ENCODE data around the gene THADA.

The THADA gene

DNA sequence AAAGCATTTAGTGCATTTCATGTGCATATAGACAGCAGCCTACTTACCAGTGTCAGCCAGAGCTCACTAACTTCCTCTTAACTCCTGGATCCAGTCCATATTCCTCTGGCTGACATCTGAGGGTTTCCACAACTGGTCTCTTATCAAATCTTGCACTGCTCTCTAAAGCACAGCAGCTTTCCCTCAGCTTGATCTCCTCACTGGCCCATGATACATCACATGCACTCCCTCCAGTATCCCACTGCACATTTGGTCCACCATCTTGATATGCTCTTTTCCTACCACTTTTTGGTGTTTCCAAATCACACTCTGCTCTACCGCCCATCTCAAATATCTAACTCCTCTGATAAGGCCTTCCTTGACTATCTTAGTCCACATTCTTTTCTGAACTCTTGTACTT, 264.4 kb downstream of the THADA start:
- DNase-seq (ENCODE audit: low read depth, low spot score), result no peak
- H3K36me3 ChIP-seq (ENCODE audit: insufficient read depth, insufficient read length, low read length), result no peaks in the 10 kb centered on the region
- no peak overlapping the region for H3K4me3 ChIP-seq (ENCODE audit: insufficient read length, low read depth)
- no peaks in the 10 kb centered on the region for H3K4me1 ChIP-seq (ENCODE audit: insufficient read depth, insufficient read length)
- TF ChIP-seq YY1 (IDR thresholded peaks at IDR 0.05; ENCODE audit: insufficient read depth, insufficient read length) (no peak), SUZ12 (IDR thresholded peaks at IDR 0.05; ENCODE audit: extremely low read depth, insufficient read depth, insufficient read length) (no peak), ZNF274 (IDR thresholded peaks at IDR 0.05; ENCODE audit: low read depth, low read length) (no peak)
- no peaks in the 10 kb centered on the region for H3K9me3 ChIP-seq (ENCODE audit: insufficient read depth, low read length)
- H3K27me3 ChIP-seq (ENCODE audit: insufficient read depth, insufficient read length), result no peaks in the 10 kb centered on the region
- no peak overlapping the region for H3K9ac ChIP-seq (ENCODE audit: insufficient read length, low read depth)

DNA sequence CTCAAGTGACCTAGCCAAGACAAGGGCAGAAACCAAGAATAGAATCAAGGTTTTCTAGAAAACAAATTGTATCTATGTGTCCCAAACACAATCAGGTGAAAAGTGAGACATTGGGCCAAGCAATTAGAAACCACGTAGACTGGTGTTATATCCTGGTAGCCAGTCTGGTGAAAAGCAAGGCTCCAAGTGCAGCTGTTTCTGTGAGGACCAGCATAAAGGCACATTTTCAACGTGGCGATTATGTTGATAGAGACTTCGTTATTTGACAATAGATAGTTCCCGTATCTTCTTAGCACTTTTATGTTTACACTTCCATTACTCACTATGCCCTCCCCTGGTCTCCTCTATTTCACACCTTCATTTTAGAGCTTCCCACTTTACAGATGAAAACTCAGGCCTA, 266.2 kb downstream of the THADA start:
- no peak for TF ChIP-seq YY1 (IDR thresholded peaks at IDR 0.05; ENCODE audit: insufficient read depth, insufficient read length)
- TF ChIP-seq ZNF274 (IDR thresholded peaks at IDR 0.05; ENCODE audit: low read depth, low read length), result no peak
- no peak for TF ChIP-seq SUZ12 (IDR thresholded peaks at IDR 0.05; ENCODE audit: extremely low read depth, insufficient read depth, insufficient read length)
- Histone ChIP-seq H3K36me3 (ENCODE audit: insufficient read depth, insufficient read length, low read length) (no peaks in the 10 kb centered on the region), H3K9me3 (ENCODE audit: insufficient read depth, low read length) (no peaks in the 10 kb centered on the region), H3K9ac (ENCODE audit: insufficient read length, low read depth) (no peak overlapping the region), H3K27me3 (ENCODE audit: insufficient read depth, insufficient read length) (no peaks in the 10 kb centered on the region), H3K4me3 (ENCODE audit: insufficient read length, low read depth) (no peak overlapping the region), H3K4me1 (ENCODE audit: insufficient read depth, insufficient read length) (no peaks in the 10 kb centered on the region)
- DNase-seq (ENCODE audit: low read depth, low spot score), result no peak

DNA sequence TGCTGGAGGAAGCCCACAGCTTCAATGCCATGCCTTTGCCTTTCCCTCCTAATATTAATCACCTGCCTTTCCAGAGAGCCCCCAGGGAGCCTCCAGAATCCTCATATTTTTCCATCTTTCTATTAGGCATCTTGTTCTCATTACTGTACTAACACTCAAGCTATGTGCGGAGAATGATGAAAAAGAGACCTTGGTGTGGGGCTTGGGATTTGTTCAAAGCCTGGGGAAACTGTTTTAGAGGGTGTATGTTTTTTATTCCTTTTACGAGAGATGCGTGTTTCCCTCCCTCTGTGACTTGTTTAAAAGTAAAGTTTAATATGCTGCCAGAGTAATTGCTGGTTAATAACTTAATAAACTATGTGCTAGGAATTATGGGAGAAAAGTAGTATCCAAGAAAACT, 267.0 kb downstream of the THADA start:
- H3K4me1 ChIP-seq (ENCODE audit: insufficient read depth, insufficient read length), result no peaks in the 10 kb centered on the region
- H3K4me3 ChIP-seq (ENCODE audit: insufficient read length, low read depth), result no peak overlapping the region
- H3K9ac ChIP-seq (ENCODE audit: insufficient read length, low read depth), result no peak overlapping the region
- H3K9me3 ChIP-seq (ENCODE audit: insufficient read depth, low read length), result no peaks in the 10 kb centered on the region
- H3K27me3 ChIP-seq (ENCODE audit: insufficient read depth, insufficient read length), result no peaks in the 10 kb centered on the region
- TF ChIP-seq ZNF274 (IDR thresholded peaks at IDR 0.05; ENCODE audit: low read depth, low read length) (no peak), SUZ12 (IDR thresholded peaks at IDR 0.05; ENCODE audit: extremely low read depth, insufficient read depth, insufficient read length) (no peak), YY1 (IDR thresholded peaks at IDR 0.05; ENCODE audit: insufficient read depth, insufficient read length) (no peak)
- no peak for DNase-seq (ENCODE audit: low read depth, low spot score)
- H3K36me3 ChIP-seq (ENCODE audit: insufficient read depth, insufficient read length, low read length), result no peaks in the 10 kb centered on the region

DNA sequence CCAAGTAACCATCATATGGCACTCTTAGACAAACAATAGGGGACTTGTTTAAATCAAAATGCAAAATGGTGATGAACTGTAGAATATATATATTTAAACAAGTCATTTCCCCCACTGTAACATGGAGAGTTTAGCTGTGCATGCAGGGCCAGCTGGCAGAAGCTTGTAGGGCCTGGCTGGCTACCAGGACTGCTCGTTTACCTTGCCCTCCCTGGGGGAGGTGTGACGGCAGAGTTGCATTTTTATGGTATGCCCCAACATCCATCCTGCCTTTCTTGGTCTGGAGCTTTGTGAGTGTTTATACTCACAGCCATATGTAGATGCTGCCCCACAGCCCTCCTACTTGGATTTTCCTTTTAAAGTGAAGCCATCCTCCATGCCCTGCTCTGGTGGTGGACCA, 267.7 kb downstream of the THADA start:
- no peak overlapping the region for H3K4me3 ChIP-seq (ENCODE audit: insufficient read length, low read depth)
- H3K9me3 ChIP-seq (ENCODE audit: insufficient read depth, low read length), result no peaks in the 10 kb centered on the region
- H3K9ac ChIP-seq (ENCODE audit: insufficient read length, low read depth), result no peak overlapping the region
- no peaks in the 10 kb centered on the region for H3K4me1 ChIP-seq (ENCODE audit: insufficient read depth, insufficient read length)
- no peaks in the 10 kb centered on the region for H3K36me3 ChIP-seq (ENCODE audit: insufficient read depth, insufficient read length, low read length)
- DNase-seq (ENCODE audit: low read depth, low spot score), result no peak
- no peak for TF ChIP-seq ZNF274 (IDR thresholded peaks at IDR 0.05; ENCODE audit: low read depth, low read length)
- H3K27me3 ChIP-seq (ENCODE audit: insufficient read depth, insufficient read length), result no peaks in the 10 kb centered on the region

DNA sequence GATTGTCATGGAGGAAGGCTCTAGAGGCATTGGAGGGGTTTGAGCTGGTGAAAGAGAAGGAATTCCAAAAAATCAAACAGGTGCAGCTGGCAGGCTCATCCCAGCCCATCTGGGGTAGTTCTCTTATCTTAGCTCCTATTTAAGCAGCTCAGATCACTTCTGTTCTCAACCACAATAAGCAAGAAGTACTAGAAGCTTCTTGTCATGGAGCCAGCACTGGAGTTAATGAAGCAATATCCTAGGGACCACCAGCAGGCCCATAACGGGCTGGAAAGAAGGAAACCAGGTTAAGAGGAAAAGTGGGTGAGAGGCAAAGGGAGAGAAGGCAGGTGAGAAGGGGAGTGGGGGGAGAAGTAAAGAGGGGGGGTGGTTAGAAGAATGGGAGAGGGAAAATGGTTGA, 268.7 kb downstream of the THADA start:
- no peak overlapping the region for H3K4me3 ChIP-seq (ENCODE audit: insufficient read length, low read depth)
- H3K9ac ChIP-seq (ENCODE audit: insufficient read length, low read depth), result no peak overlapping the region
- DNase-seq (ENCODE audit: low read depth, low spot score), result no peak
- no peaks in the 10 kb centered on the region for H3K27me3 ChIP-seq (ENCODE audit: insufficient read depth, insufficient read length)
- no peaks in the 10 kb centered on the region for H3K9me3 ChIP-seq (ENCODE audit: insufficient read depth, low read length)
- H3K4me1 ChIP-seq (ENCODE audit: insufficient read depth, insufficient read length), result no peaks in the 10 kb centered on the region
- TF ChIP-seq SUZ12 (IDR thresholded peaks at IDR 0.05; ENCODE audit: extremely low read depth, insufficient read depth, insufficient read length) (no peak), ZNF274 (IDR thresholded peaks at IDR 0.05; ENCODE audit: low read depth, low read length) (no peak), YY1 (IDR thresholded peaks at IDR 0.05; ENCODE audit: insufficient read depth, insufficient read length) (no peak)
- no peaks in the 10 kb centered on the region for H3K36me3 ChIP-seq (ENCODE audit: insufficient read depth, insufficient read length, low read length)

DNA sequence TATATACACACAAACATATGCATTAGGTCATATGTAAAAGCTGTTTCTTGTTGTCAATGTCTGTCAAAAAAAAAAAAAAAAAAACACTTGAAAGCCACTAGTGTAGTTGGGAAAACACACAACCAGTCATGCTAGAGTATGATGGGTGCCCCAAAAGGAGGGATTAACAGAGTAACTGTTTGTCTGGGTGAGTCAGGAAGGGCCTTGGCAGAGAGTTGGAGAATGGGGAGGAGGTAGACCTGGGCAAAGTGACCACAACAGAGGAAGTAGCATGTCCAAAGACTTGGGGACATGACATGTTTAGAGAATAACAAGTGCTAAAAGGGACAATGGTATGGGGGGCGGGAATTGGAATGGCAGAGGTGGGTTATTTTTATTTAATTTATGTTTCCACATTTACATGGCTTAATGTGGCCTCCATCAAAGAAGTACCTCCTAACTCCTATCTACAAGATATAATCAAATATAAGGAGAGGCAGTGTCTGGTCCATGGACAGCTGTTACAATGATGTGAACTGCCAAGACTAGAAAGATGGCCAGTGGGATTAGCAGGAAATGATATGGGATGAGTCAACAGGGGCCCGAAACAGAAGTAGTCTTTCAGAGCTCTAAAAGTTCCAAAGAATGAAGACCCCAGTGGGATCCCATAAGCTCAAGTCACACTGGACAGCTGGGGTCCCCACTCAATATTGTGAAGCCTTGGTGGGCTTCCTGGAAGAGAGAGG, 269.6 kb downstream of the THADA start:
- no peak for DNase-seq (ENCODE audit: low read depth, low spot score)

DNA sequence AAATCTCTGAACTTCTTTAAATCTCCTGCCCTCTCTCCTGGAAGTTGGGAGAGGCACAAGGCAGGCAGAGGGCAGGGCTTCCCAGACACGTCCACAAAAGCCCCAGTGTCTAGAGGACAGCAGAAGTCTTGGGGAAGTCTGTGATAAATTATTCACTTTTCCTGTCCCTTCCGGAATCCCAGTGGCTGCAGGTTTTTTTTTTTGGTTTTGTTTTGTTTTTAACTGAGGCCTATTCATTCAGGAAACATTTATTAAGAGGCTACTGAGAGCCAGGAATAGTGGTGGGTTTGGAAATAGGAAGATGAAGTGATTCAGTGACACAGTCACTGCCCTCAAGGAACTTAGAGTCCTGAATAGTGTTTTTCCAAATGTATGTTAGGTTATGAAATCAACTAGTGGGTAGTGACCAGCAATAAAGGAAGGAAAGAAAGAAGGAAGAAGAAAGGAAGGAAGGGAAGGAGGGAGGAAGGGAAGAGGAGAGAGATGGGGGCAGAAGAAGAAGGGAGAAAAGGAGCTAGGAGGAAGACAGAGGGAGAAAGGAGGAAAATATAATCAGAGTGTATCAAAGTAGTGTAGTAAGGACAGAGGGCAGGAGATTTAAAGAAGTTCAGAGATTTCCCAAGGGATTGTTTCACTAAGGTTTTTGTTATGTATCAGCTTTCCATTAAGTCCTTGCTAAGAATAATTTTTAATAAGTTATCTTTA, 270.6 kb downstream of the THADA start:
- TF ChIP-seq ZNF274 (IDR thresholded peaks at IDR 0.05; ENCODE audit: low read depth, low read length) (no peak), YY1 (IDR thresholded peaks at IDR 0.05; ENCODE audit: insufficient read depth, insufficient read length) (no peak), SUZ12 (IDR thresholded peaks at IDR 0.05; ENCODE audit: extremely low read depth, insufficient read depth, insufficient read length) (no peak)
- peaks cover 2% of the 10 kb centered on the region for H3K36me3 ChIP-seq (ENCODE audit: insufficient read depth, insufficient read length, low read length)

More for the DNA sequence above, 269.6 kb downstream of the THADA start:
- Histone ChIP-seq H3K36me3 (ENCODE audit: insufficient read depth, insufficient read length, low read length) (no peaks in the 10 kb centered on the region), H3K9ac (ENCODE audit: insufficient read length, low read depth) (no peak overlapping the region), H3K9me3 (ENCODE audit: insufficient read depth, low read length) (no peaks in the 10 kb centered on the region), H3K27me3 (ENCODE audit: insufficient read depth, insufficient read length) (no peaks in the 10 kb centered on the region), H3K4me1 (ENCODE audit: insufficient read depth, insufficient read length) (no peaks in the 10 kb centered on the region), H3K4me3 (ENCODE audit: insufficient read length, low read depth) (no peak overlapping the region)
- TF ChIP-seq ZNF274 (IDR thresholded peaks at IDR 0.05; ENCODE audit: low read depth, low read length) (no peak), SUZ12 (IDR thresholded peaks at IDR 0.05; ENCODE audit: extremely low read depth, insufficient read depth, insufficient read length) (no peak), YY1 (IDR thresholded peaks at IDR 0.05; ENCODE audit: insufficient read depth, insufficient read length) (no peak)

More for the DNA sequence above, 270.6 kb downstream of the THADA start:
- no peaks in the 10 kb centered on the region for H3K4me1 ChIP-seq (ENCODE audit: insufficient read depth, insufficient read length)
- H3K4me3 ChIP-seq (ENCODE audit: insufficient read length, low read depth), result no peak overlapping the region
- no peak overlapping the region for H3K9ac ChIP-seq (ENCODE audit: insufficient read length, low read depth)
- no peaks in the 10 kb centered on the region for H3K27me3 ChIP-seq (ENCODE audit: insufficient read depth, insufficient read length)
- no peak for DNase-seq (ENCODE audit: low read depth, low spot score)
- no peaks in the 10 kb centered on the region for H3K9me3 ChIP-seq (ENCODE audit: insufficient read depth, low read length)

Measured in NT2/D1 (cell line).